Measurements from ENCODE around the gene ABCC9.

Gene ABCC9

GRCh38 chr12:21773806-21774205 lies 167.4 kb downstream of the ABCC9 start:
- no peaks in the 10 kb centered on the region for H3K36me3 ChIP-seq (ENCODE audit: insufficient read depth)
- no peaks in the 10 kb centered on the region for H3K79me2 ChIP-seq (ENCODE audit: insufficient read depth, low read depth)
- H4K20me1 ChIP-seq (ENCODE audit: insufficient read depth), result no peaks in the 10 kb centered on the region
- H3K4me1 ChIP-seq (ENCODE audit: low read depth, poor library complexity, severe bottlenecking), result no peaks in the 10 kb centered on the region
- H3K4me2 ChIP-seq, result no peak overlapping the region
- TF ChIP-seq, protein P1, sequence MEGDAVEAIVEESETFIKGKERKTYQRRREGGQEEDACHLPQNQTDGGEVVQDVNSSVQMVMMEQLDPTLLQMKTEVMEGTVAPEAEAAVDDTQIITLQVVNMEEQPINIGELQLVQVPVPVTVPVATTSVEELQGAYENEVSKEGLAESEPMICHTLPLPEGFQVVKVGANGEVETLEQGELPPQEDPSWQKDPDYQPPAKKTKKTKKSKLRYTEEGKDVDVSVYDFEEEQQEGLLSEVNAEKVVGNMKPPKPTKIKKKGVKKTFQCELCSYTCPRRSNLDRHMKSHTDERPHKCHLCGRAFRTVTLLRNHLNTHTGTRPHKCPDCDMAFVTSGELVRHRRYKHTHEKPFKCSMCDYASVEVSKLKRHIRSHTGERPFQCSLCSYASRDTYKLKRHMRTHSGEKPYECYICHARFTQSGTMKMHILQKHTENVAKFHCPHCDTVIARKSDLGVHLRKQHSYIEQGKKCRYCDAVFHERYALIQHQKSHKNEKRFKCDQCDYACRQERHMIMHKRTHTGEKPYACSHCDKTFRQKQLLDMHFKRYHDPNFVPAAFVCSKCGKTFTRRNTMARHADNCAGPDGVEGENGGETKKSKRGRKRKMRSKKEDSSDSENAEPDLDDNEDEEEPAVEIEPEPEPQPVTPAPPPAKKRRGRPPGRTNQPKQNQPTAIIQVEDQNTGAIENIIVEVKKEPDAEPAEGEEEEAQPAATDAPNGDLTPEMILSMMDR (conservative IDR thresholded peaks at IDR 0.05; ENCODE audit: low read depth, low read length), result no peak
- no peak overlapping the region for H3K27ac ChIP-seq
- no peak overlapping the region for H3K9ac ChIP-seq
- H3K4me3 ChIP-seq (IDR thresholded peaks at IDR 0.05; ENCODE audit: insufficient read depth, low read depth, low read length), result no peak overlapping the region
- H2AFZ ChIP-seq (ENCODE audit: low read depth), result no peak overlapping the region
- H3K27me3 ChIP-seq (ENCODE audit: insufficient read depth, low read depth), result no peaks in the 10 kb centered on the region; the same call in 1 of the 2 replicates

- Histone ChIP-seq H4K20me1 (ENCODE audit: insufficient read depth) (no peaks in the 10 kb centered on the region), H2AFZ (ENCODE audit: low read depth) (no peak overlapping the region), H3K4me2 (no peak overlapping the region), H3K9ac (no peak overlapping the region), H3K36me3 (ENCODE audit: insufficient read depth) (no peaks in the 10 kb centered on the region), H3K4me3 (IDR thresholded peaks at IDR 0.05; ENCODE audit: insufficient read depth, low read depth, low read length) (no peak overlapping the region), H3K27ac (no peak overlapping the region), H3K79me2 (ENCODE audit: insufficient read depth, low read depth) (no peaks in the 10 kb centered on the region), H3K27me3 (ENCODE audit: insufficient read depth, low read depth) (no peaks in the 10 kb centered on the region; the same call in 1 of the 2 replicates), H3K4me1 (ENCODE audit: low read depth, poor library complexity, severe bottlenecking) (no peaks in the 10 kb centered on the region)
- TF ChIP-seq, protein P1 (conservative IDR thresholded peaks at IDR 0.05; ENCODE audit: low read depth, low read length), result no peak
Observed at GRCh38 chr12:21773263-21773741, 167.9 kb downstream of the ABCC9 start.

GRCh38 chr12:21771311-21771710 lies 169.9 kb downstream of the ABCC9 start:
- no peaks in the 10 kb centered on the region for H4K20me1 ChIP-seq (ENCODE audit: insufficient read depth)
- no peak overlapping the region for H3K9ac ChIP-seq
- no peaks in the 10 kb centered on the region for H3K4me1 ChIP-seq (ENCODE audit: low read depth, poor library complexity, severe bottlenecking)
- no peak overlapping the region for H2AFZ ChIP-seq (ENCODE audit: low read depth)
- H3K27ac ChIP-seq, result no peak overlapping the region
- H3K27me3 ChIP-seq (ENCODE audit: insufficient read depth, low read depth), result no peaks in the 10 kb centered on the region
- H3K4me2 ChIP-seq, result no peak overlapping the region
- no peak overlapping the region for H3K4me3 ChIP-seq (IDR thresholded peaks at IDR 0.05; ENCODE audit: insufficient read depth, low read depth, low read length)
- no peaks in the 10 kb centered on the region for H3K36me3 ChIP-seq (ENCODE audit: insufficient read depth)
- TF ChIP-seq, protein P1 (conservative IDR thresholded peaks at IDR 0.05; ENCODE audit: low read depth, low read length), result no peak
- H3K79me2 ChIP-seq (ENCODE audit: insufficient read depth, low read depth), result no peaks in the 10 kb centered on the region

DNA sequence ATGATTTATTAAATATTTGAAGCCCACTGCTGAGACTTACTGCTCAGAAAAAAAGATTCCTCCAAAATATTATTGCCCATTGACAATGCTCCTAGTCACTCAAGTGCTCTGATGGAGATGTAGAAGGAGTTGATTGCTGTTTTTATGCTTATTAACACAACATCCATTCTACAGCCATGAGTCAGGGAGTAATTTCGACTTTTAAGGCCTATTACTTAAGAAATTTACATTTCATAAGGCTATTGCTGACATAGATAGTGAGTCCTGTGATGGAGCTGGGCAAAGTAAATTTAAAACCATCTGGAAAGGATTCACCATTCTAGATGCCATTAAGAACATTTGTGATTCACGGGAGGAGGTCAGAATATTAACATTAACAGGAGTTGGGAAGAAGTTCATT lies 171.9 kb downstream of the ABCC9 start:
- Histone ChIP-seq H3K36me3 (ENCODE audit: insufficient read depth) (no peaks in the 10 kb centered on the region), H3K27me3 (ENCODE audit: insufficient read depth, low read depth) (no peaks in the 10 kb centered on the region), H3K27ac (no peak overlapping the region), H3K4me1 (ENCODE audit: low read depth, poor library complexity, severe bottlenecking) (no peaks in the 10 kb centered on the region), H2AFZ (ENCODE audit: low read depth) (no peak overlapping the region), H3K4me2 (no peak overlapping the region), H3K4me3 (IDR thresholded peaks at IDR 0.05; ENCODE audit: insufficient read depth, low read depth, low read length) (no peak overlapping the region), H3K79me2 (ENCODE audit: insufficient read depth, low read depth) (no peaks in the 10 kb centered on the region), H3K9ac (no peak overlapping the region), H4K20me1 (ENCODE audit: insufficient read depth) (no peaks in the 10 kb centered on the region)
- TF ChIP-seq, protein P1 (conservative IDR thresholded peaks at IDR 0.05; ENCODE audit: low read depth, low read length), result no peak

Measured in KMS-11 (cell line).